ENCODE data around the gene EVL.

- TF ChIP-seq SUZ12 (IDR thresholded peaks at IDR 0.05; ENCODE audit: low read length) (no peak), POLR2A (IDR thresholded peaks at IDR 0.05; ENCODE audit: control extremely low read depth in 1 of 2, low read depth in 2 of 2, low read length in 2 of 2) (no peak), EP300 (IDR thresholded peaks at IDR 0.05; ENCODE audit: borderline replicate concordance in 1 of 2, low read depth in 2 of 2, low read length in 2 of 2) (no peak), TEAD4 (IDR thresholded peaks at IDR 0.05; ENCODE audit: low read depth, low read length) (no peak), POLR2AphosphoS5 (IDR thresholded peaks at IDR 0.05; ENCODE audit: low read depth, low read length) (no peak), CTCF (IDR thresholded peaks at IDR 0.05; ENCODE audit: control extremely low read depth in 1 of 3, insufficient read depth in 1 of 3, low read depth in 1 of 3, low read length in 3 of 3) (peak in 2 of 3 experiments; percentile 27 to 31; a peak in 2 of 4 replicates), CEBPB (IDR thresholded peaks at IDR 0.05; ENCODE audit: low read depth, low read length) (no peak), EZH2 (IDR thresholded peaks at IDR 0.05; ENCODE audit: low read depth, low read length, severe bottlenecking) (no peak), PHF8 (conservative IDR thresholded peaks at IDR 0.05; ENCODE audit: low read depth, low read length) (no peak)
Observed at GRCh38 chr14:100135784-100136183, 70.6 kb downstream of the EVL start.

All from H1 (cell line).